ENCODE data around the gene ACLY. TPM values are rescaled to one million over a fixed set of nuclear protein-coding genes. Genes with fewer than 3 reads are reported as not detected.

Gene ACLY
- total and polyA plus RNA-seq, 2 of the 13 experiments (the other 11 are each of a cell fraction or from before 2014, with no cell fraction given), result 111 to 218 TPM

DNA sequence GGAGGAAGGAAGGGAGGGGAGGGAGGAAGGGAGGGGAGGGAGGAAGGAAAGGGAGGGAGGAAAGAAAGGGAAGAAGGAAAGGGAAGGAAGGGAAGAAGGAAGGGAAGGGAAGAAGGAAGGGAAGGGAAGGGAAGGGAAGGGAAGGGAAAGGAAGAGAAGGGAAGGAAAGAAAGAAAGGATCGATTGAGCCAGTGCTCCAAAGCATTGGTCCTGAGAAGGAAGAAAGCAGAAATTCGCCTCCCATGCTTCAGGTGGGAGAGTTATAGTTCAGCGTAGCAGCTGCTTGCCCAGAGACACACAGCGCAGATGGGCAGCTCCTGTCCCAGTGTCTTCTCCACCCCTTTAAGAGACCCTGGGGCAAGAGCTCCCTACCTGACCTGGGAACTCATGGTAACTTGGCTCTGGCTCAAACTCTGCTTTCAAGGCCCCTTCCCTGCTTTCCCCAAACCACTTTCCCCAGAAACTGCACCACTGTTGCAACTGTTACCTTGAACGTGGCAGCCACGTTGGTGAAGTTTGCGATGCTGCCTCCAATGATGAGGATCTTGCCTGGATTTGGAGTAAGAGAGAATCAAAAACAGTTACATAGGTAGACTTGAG, 14.4 kb downstream of the ACLY start (continued):
- TF ChIP-seq, protein P1, sequence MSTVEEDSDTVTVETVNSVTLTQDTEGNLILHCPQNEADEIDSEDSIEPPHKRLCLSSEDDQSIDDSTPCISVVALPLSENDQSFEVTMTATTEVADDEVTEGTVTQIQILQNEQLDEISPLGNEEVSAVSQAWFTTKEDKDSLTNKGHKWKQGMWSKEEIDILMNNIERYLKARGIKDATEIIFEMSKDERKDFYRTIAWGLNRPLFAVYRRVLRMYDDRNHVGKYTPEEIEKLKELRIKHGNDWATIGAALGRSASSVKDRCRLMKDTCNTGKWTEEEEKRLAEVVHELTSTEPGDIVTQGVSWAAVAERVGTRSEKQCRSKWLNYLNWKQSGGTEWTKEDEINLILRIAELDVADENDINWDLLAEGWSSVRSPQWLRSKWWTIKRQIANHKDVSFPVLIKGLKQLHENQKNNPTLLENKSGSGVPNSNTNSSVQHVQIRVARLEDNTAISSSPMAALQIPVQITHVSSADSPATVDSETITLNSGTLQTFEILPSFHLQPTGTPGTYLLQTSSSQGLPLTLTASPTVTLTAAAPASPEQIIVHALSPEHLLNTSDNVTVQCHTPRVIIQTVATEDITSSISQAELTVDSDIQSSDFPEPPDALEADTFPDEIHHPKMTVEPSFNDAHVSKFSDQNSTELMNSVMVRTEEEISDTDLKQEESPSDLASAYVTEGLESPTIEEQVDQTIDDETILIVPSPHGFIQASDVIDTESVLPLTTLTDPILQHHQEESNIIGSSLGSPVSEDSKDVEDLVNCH (CRISPR knock-in tag; IDR thresholded peaks at IDR 0.05), result no peak
- TF ChIP-seq SCMH1 (CRISPR knock-in tag; IDR thresholded peaks at IDR 0.05; ENCODE audit: borderline replicate concordance) (no peak), PCBP2 (optimal IDR thresholded peaks at IDR 0.05; ENCODE audit: low read depth, low read length, poor library complexity, severe bottlenecking) (peak; percentile 91), ZNF567 (CRISPR knock-in tag; IDR thresholded peaks at IDR 0.05; ENCODE audit: borderline replicate concordance) (no peak), ZNF709 (CRISPR knock-in tag; IDR thresholded peaks at IDR 0.05) (no peak), HDAC1 (CRISPR knock-in tag; IDR thresholded peaks at IDR 0.05) (no peak), HNRNPK (IDR thresholded peaks at IDR 0.05; ENCODE audit: low read depth, low read length, poor library complexity, severe bottlenecking) (peak; percentile 94)
- TF ChIP-seq, protein P2, sequence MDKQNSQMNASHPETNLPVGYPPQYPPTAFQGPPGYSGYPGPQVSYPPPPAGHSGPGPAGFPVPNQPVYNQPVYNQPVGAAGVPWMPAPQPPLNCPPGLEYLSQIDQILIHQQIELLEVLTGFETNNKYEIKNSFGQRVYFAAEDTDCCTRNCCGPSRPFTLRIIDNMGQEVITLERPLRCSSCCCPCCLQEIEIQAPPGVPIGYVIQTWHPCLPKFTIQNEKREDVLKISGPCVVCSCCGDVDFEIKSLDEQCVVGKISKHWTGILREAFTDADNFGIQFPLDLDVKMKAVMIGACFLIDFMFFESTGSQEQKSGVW (CRISPR knock-in tag; IDR thresholded peaks at IDR 0.05; ENCODE audit: borderline replicate concordance), result no peak
- TF ChIP-seq, protein P3, sequence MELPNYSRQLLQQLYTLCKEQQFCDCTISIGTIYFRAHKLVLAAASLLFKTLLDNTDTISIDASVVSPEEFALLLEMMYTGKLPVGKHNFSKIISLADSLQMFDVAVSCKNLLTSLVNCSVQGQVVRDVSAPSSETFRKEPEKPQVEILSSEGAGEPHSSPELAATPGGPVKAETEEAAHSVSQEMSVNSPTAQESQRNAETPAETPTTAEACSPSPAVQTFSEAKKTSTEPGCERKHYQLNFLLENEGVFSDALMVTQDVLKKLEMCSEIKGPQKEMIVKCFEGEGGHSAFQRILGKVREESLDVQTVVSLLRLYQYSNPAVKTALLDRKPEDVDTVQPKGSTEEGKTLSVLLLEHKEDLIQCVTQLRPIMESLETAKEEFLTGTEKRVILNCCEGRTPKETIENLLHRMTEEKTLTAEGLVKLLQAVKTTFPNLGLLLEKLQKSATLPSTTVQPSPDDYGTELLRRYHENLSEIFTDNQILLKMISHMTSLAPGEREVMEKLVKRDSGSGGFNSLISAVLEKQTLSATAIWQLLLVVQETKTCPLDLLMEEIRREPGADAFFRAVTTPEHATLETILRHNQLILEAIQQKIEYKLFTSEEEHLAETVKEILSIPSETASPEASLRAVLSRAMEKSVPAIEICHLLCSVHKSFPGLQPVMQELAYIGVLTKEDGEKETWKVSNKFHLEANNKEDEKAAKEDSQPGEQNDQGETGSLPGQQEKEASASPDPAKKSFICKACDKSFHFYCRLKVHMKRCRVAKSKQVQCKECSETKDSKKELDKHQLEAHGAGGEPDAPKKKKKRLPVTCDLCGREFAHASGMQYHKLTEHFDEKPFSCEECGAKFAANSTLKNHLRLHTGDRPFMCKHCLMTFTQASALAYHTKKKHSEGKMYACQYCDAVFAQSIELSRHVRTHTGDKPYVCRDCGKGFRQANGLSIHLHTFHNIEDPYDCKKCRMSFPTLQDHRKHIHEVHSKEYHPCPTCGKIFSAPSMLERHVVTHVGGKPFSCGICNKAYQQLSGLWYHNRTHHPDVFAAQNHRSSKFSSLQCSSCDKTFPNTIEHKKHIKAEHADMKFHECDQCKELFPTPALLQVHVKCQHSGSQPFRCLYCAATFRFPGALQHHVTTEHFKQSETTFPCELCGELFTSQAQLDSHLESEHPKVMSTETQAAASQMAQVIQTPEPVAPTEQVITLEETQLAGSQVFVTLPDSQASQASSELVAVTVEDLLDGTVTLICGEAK (IDR thresholded peaks at IDR 0.05), result no peak
- TF ChIP-seq, protein P3 (CRISPR knock-in tag; IDR thresholded peaks at IDR 0.05), result no peak
- TF ChIP-seq, protein P4, sequence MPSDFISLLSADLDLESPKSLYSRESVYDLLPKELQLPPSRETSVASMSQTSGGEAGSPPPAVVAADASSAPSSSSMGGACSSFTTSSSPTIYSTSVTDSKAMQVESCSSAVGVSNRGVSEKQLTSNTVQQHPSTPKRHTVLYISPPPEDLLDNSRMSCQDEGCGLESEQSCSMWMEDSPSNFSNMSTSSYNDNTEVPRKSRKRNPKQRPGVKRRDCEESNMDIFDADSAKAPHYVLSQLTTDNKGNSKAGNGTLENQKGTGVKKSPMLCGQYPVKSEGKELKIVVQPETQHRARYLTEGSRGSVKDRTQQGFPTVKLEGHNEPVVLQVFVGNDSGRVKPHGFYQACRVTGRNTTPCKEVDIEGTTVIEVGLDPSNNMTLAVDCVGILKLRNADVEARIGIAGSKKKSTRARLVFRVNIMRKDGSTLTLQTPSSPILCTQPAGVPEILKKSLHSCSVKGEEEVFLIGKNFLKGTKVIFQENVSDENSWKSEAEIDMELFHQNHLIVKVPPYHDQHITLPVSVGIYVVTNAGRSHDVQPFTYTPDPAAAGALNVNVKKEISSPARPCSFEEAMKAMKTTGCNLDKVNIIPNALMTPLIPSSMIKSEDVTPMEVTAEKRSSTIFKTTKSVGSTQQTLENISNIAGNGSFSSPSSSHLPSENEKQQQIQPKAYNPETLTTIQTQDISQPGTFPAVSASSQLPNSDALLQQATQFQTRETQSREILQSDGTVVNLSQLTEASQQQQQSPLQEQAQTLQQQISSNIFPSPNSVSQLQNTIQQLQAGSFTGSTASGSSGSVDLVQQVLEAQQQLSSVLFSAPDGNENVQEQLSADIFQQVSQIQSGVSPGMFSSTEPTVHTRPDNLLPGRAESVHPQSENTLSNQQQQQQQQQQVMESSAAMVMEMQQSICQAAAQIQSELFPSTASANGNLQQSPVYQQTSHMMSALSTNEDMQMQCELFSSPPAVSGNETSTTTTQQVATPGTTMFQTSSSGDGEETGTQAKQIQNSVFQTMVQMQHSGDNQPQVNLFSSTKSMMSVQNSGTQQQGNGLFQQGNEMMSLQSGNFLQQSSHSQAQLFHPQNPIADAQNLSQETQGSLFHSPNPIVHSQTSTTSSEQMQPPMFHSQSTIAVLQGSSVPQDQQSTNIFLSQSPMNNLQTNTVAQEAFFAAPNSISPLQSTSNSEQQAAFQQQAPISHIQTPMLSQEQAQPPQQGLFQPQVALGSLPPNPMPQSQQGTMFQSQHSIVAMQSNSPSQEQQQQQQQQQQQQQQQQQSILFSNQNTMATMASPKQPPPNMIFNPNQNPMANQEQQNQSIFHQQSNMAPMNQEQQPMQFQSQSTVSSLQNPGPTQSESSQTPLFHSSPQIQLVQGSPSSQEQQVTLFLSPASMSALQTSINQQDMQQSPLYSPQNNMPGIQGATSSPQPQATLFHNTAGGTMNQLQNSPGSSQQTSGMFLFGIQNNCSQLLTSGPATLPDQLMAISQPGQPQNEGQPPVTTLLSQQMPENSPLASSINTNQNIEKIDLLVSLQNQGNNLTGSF (CRISPR knock-in tag; IDR thresholded peaks at IDR 0.05), result no peak

Data from HepG2 (cell line).